GM21529 (cell line): ENCODE results near the gene CTSO.
"Not testable (repeated sequence)": the region's sequence is repeated elsewhere in the genome, so short reads cannot be mapped to it uniquely, and the experiment has no call there.

Source experiments
- ATAC-seq: cut with Tn5 transposase; IDR thresholded peaks from one replicate; pipeline ENCODE4 v1.9.1; 2021; ENCODE audit not compliant: unreplicated experiment

Gene CTSO

GRCh38 chr4:155956461-155956860 lies 2.8 kb upstream of the CTSO start:
- ATAC-seq, result no peak

- no peak for ATAC-seq
Measured at GRCh38 chr4:155954939-155955338, 1.3 kb upstream of the CTSO start.

GRCh38 chr4:155954118-155954685 lies 536 bp upstream of the CTSO start:
- no peak for ATAC-seq

- ATAC-seq, result no peak
Measured at GRCh38 chr4:155952501-155952901, 1.2 kb downstream of the CTSO start.

- no peak for ATAC-seq
Measured at GRCh38 chr4:155950461-155950860, 3.2 kb downstream of the CTSO start.

- ATAC-seq, result no peak
Measured at GRCh38 chr4:155948541-155948940, 5.1 kb downstream of the CTSO start.

- ATAC-seq, result no peak
Measured at GRCh38 chr4:155946486-155946885, 7.2 kb downstream of the CTSO start.

- no peak for ATAC-seq
Measured at GRCh38 chr4:155944516-155944915, 9.2 kb downstream of the CTSO start.

GRCh38 chr4:155943605-155944291 lies 9.9 kb downstream of the CTSO start:
- ATAC-seq, result no peak

GRCh38 chr4:155941820-155942219 lies 11.8 kb downstream of the CTSO start:
- ATAC-seq, result no peak

GRCh38 chr4:155941085-155941790 lies 12.4 kb downstream of the CTSO start:
- ATAC-seq, result no peak

- no peak for ATAC-seq
Measured at GRCh38 chr4:155935389-155935986, 18.2 kb downstream of the CTSO start.

GRCh38 chr4:155934634-155935033 lies 19.0 kb downstream of the CTSO start:
- ATAC-seq, result not testable (repeated sequence)

- no peak for ATAC-seq
Measured at GRCh38 chr4:155931634-155932033, 22.0 kb downstream of the CTSO start.

- no peak for ATAC-seq
Measured at GRCh38 chr4:155930330-155930729, 23.3 kb downstream of the CTSO start.

- ATAC-seq, result no peak
Measured at GRCh38 chr4:155929833-155930232, 23.8 kb downstream of the CTSO start.

GRCh38 chr4:155924637-155925036 lies 29.0 kb downstream of the CTSO start:
- no peak for ATAC-seq

GRCh38 chr4:155921597-155921996 lies 32.1 kb downstream of the CTSO start:
- no peak for ATAC-seq

GRCh38 chr4:155914782-155915181 lies 38.9 kb downstream of the CTSO start:
- ATAC-seq, result no peak

GRCh38 chr4:155911905-155912304 lies 41.8 kb downstream of the CTSO start:
- ATAC-seq, result no peak

- no peak for ATAC-seq
Measured at GRCh38 chr4:155909615-155910226, 43.9 kb downstream of the CTSO start.
